ENCODE measurements around the gene ZBTB22.
"Not testable (repeated sequence)": the region's sequence is repeated elsewhere in the genome, so short reads cannot be mapped to it uniquely, and the experiment has no call there.

DNA sequence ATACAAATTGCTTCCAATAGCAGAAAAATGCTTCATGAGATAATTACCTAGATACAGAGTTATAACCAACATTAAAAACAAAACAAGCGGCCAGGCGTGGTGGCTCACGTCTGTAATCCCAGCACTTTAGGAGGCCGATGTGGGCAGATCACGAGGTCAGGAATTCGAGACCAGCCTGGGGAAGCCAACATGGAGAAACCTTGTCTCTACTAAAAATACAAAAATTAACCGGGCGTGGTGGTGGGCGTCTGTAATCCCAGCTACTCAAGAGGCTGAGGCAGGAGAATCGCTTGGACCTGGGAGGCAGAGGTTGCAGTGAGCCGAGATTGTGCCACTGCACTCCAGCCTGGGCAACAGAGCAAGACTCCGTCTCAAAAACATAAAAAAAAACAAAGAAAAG, 45.9 kb upstream of the ZBTB22 start:
- not testable (repeated sequence) for TF ChIP-seq EZH2phosphoT487 (IDR thresholded peaks at IDR 0.05; ENCODE audit: borderline replicate concordance); RAD21 (IDR thresholded peaks at IDR 0.05; ENCODE audit: low read depth); EZH2 (IDR thresholded peaks at IDR 0.05); FOSL1 (IDR thresholded peaks at IDR 0.05; ENCODE audit: low read depth); ELF1 (IDR thresholded peaks at IDR 0.05; ENCODE audit: borderline replicate concordance, low read depth); MAX (IDR thresholded peaks at IDR 0.05); POLR2AphosphoS5 (IDR thresholded peaks at IDR 0.05; ENCODE audit: low read depth, low read length); YY1 (IDR thresholded peaks at IDR 0.05; ENCODE audit: extremely low read depth, insufficient replicate concordance, low read depth, low read length); CEBPB (IDR thresholded peaks at IDR 0.05; ENCODE audit: low read depth); POLR2A (IDR thresholded peaks at IDR 0.05; ENCODE audit: borderline replicate concordance, extremely low read depth, insufficient read depth, insufficient read length)
- TF ChIP-seq, protein P1, sequence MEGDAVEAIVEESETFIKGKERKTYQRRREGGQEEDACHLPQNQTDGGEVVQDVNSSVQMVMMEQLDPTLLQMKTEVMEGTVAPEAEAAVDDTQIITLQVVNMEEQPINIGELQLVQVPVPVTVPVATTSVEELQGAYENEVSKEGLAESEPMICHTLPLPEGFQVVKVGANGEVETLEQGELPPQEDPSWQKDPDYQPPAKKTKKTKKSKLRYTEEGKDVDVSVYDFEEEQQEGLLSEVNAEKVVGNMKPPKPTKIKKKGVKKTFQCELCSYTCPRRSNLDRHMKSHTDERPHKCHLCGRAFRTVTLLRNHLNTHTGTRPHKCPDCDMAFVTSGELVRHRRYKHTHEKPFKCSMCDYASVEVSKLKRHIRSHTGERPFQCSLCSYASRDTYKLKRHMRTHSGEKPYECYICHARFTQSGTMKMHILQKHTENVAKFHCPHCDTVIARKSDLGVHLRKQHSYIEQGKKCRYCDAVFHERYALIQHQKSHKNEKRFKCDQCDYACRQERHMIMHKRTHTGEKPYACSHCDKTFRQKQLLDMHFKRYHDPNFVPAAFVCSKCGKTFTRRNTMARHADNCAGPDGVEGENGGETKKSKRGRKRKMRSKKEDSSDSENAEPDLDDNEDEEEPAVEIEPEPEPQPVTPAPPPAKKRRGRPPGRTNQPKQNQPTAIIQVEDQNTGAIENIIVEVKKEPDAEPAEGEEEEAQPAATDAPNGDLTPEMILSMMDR (IDR thresholded peaks at IDR 0.05 in 2 of 3, conservative IDR thresholded peaks at IDR 0.05 in 1 of 3; ENCODE audit: borderline replicate concordance in 1 of 3, insufficient read depth in 1 of 3, low read depth in 2 of 3, low read length in 2 of 3), result not testable (repeated sequence)
